ENCODE data around the gene C16orf78.

DNA sequence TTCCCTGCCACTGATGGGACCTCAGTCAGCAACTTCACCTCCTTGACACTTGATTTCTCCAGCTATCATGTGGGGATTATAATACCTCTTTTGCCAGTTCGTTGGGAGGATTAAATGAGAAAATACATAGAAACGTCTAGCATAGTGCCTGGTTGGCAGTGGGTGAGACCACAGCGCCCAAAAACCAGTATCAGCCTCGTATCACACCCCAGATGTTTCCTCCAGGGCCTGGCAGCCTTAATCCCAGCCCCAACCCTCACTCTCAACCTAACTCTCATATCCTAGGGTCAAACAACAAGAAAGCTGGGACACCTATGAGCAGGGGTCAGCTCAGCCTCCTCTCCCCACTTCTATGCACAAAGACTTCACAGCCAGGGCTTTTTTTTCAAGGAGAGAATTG is 14.0 kb upstream of the C16orf78 start:
- TF ChIP-seq, protein P1, sequence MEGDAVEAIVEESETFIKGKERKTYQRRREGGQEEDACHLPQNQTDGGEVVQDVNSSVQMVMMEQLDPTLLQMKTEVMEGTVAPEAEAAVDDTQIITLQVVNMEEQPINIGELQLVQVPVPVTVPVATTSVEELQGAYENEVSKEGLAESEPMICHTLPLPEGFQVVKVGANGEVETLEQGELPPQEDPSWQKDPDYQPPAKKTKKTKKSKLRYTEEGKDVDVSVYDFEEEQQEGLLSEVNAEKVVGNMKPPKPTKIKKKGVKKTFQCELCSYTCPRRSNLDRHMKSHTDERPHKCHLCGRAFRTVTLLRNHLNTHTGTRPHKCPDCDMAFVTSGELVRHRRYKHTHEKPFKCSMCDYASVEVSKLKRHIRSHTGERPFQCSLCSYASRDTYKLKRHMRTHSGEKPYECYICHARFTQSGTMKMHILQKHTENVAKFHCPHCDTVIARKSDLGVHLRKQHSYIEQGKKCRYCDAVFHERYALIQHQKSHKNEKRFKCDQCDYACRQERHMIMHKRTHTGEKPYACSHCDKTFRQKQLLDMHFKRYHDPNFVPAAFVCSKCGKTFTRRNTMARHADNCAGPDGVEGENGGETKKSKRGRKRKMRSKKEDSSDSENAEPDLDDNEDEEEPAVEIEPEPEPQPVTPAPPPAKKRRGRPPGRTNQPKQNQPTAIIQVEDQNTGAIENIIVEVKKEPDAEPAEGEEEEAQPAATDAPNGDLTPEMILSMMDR (conservative IDR thresholded peaks at IDR 0.05) = no peak
- TF ChIP-seq EZH2 (IDR thresholded peaks at IDR 0.05; ENCODE audit: low read depth) = no peak

Measured in PC-9 (cell line).